Loucy (cell line): ENCODE results near the gene DRD1.

ENCODE experiments used
- H2AFZ ChIP-seq: fragments of 200-600 bp; sonication (generic); 2 replicates; pipeline ENCODE4 v1.6.0; 2016; ENCODE audit warnings: antibody characterized with exemption, mild to moderate bottlenecking, low read length, moderate library complexity
- H3F3A ChIP-seq: fragments of 200-600 bp; 2 replicates; pipeline ENCODE4 v1.6.0; 2016; ENCODE audit warnings: antibody characterized with exemption, low read depth, mild to moderate bottlenecking
- H3K27me3 ChIP-seq: fragments of 200-600 bp; sonication (generic); 2 replicates; pipeline ENCODE4 v1.6.1; 2014; ENCODE audit warnings: low read length, mild to moderate bottlenecking; ENCODE audit not compliant: insufficient read depth, poor library complexity, severe bottlenecking
- H3K36me3 ChIP-seq: fragments of 200-600 bp; sonication (generic); 2 replicates; pipeline ENCODE4 v1.6.1; 2016; ENCODE audit warnings: low read length; ENCODE audit not compliant: insufficient read depth
- H3K4me1 ChIP-seq: fragments of 200-600 bp; sonication (generic); 2 replicates; pipeline ENCODE4 v1.5.1; 2014; ENCODE audit warnings: low read length, mild to moderate bottlenecking; ENCODE audit not compliant: insufficient read depth, poor library complexity, severe bottlenecking
- H3K4me2 ChIP-seq: fragments of 200-600 bp; sonication (generic); 2 replicates; pipeline ENCODE4 v1.6.0; 2014; ENCODE audit warnings: antibody characterized with exemption, low read length, low read depth, mild to moderate bottlenecking; ENCODE audit not compliant: poor library complexity, severe bottlenecking
- H3K4me3 ChIP-seq: fragments of 200-600 bp; sonication (generic); 2 replicates; pipeline ENCODE4 v1.5.1; 2014; ENCODE audit warnings: low read length, mild to moderate bottlenecking, mixed read lengths; ENCODE audit not compliant: poor library complexity, severe bottlenecking
- H3K79me2 ChIP-seq: fragments of 200-600 bp; sonication (generic); 2 replicates; pipeline ENCODE4 v1.6.1; 2014; ENCODE audit warnings: low read length; ENCODE audit not compliant: insufficient read depth
- H3K9ac ChIP-seq: fragments of 200-600 bp; sonication (generic); 2 replicates; pipeline ENCODE4 v1.6.0; 2014; ENCODE audit warnings: mild to moderate bottlenecking, low read depth, low read length, moderate library complexity; ENCODE audit not compliant: poor library complexity, severe bottlenecking
- H3K9me2 ChIP-seq: fragments of 200-600 bp; sonication (generic); replicated peaks from 2 replicates; pipeline ENCODE4 v1.6.1; 2016; ENCODE audit warnings: low read depth, low read length, mixed read lengths
- H3K9me3 ChIP-seq: fragments of 200-600 bp; sonication (generic); 2 replicates; pipeline ENCODE4 v1.6.1; 2014; ENCODE audit warnings: mild to moderate bottlenecking, antibody characterized with exemption, low read length, low read depth; ENCODE audit not compliant: insufficient read depth
- H4K20me1 ChIP-seq: fragments of 200-600 bp; sonication (generic); 2 replicates; pipeline ENCODE4 v1.6.0; 2014; ENCODE audit warnings: antibody characterized with exemption, low read length, mild to moderate bottlenecking; ENCODE audit not compliant: insufficient read depth, poor library complexity, severe bottlenecking
- CTCF ChIP-seq: fragments of 200-600 bp; sonication (generic); conservative IDR thresholded peaks from 2 replicates; pipeline ENCODE4 v1.5.1; 2014; ENCODE audit warnings: mild to moderate bottlenecking, antibody characterized with exemption, low read length
- EZH2phosphoT487 ChIP-seq: fragments of 200-600 bp; IDR thresholded peaks from 2 replicates; pipeline ENCODE4 v1.6.1; 2018; ENCODE audit warnings: antibody characterized with exemption, mild to moderate bottlenecking, moderate library complexity, borderline replicate concordance

The DRD1 gene

GRCh38 chr5:175491223-175491622, 47.2 kb upstream of the DRD1 start:
- Histone ChIP-seq H3K4me3 (no peak overlapping the region), H3K79me2 (peaks cover 64% of the 10 kb centered on the region), H3K27me3 (no peaks in the 10 kb centered on the region), H3K9ac (no peak overlapping the region), H2AFZ (no peak overlapping the region), H4K20me1 (peaks cover 44% of the 10 kb centered on the region), H3K36me3 (peaks cover 39% of the 10 kb centered on the region), H3F3A (no peaks in the 10 kb centered on the region), H3K9me3 (no peaks in the 10 kb centered on the region), H3K4me1 (no peaks in the 10 kb centered on the region), H3K9me2 (no peaks in the 10 kb centered on the region), H3K4me2 (no peak overlapping the region)
- TF ChIP-seq EZH2phosphoT487 (no peak), CTCF (no peak)

- Histone ChIP-seq H3K36me3 (peaks cover 35% of the 10 kb centered on the region), H3K9ac (no peak overlapping the region), H3K4me1 (no peaks in the 10 kb centered on the region), H3F3A (no peaks in the 10 kb centered on the region), H3K4me3 (no peak overlapping the region), H3K27me3 (no peaks in the 10 kb centered on the region), H2AFZ (no peak overlapping the region), H4K20me1 (peaks cover 54% of the 10 kb centered on the region), H3K4me2 (no peak overlapping the region), H3K79me2 (peaks cover 78% of the 10 kb centered on the region), H3K9me3 (no peaks in the 10 kb centered on the region), H3K9me2 (no peaks in the 10 kb centered on the region)
- TF ChIP-seq CTCF = no peak
- TF ChIP-seq EZH2phosphoT487 = no peak
These were observed 45.9 kb upstream of the DRD1 start for GRCh38 chr5:175489693-175490443.

GRCh38 chr5:175487514-175488222, 43.7 kb upstream of the DRD1 start:
- H3K9me2 ChIP-seq = no peaks in the 10 kb centered on the region
- H4K20me1 ChIP-seq = peaks cover 72% of the 10 kb centered on the region
- H3K4me2 ChIP-seq = no peak overlapping the region
- no peaks in the 10 kb centered on the region for H3K27me3 ChIP-seq
- H3K9ac ChIP-seq = no peak overlapping the region
- H2AFZ ChIP-seq = no peak overlapping the region
- H3F3A ChIP-seq = no peaks in the 10 kb centered on the region
- H3K9me3 ChIP-seq = no peaks in the 10 kb centered on the region
- H3K4me1 ChIP-seq = peaks cover 2% of the 10 kb centered on the region
- TF ChIP-seq EZH2phosphoT487 (no peak), CTCF (no peak)
- H3K36me3 ChIP-seq = peaks cover 17% of the 10 kb centered on the region
- H3K79me2 ChIP-seq = peaks cover 91% of the 10 kb centered on the region
- H3K4me3 ChIP-seq = no peak overlapping the region
